ENCODE results near the gene LLPH.

Gene LLPH

GRCh38 chr12:66117242-66117641 lies 13.3 kb downstream of the LLPH start:
- no peak for DNase-seq (ENCODE audit: low read depth, low spot score)
- Histone ChIP-seq H3K9me3 (ENCODE audit: low read depth, low read length) (no peaks in the 10 kb centered on the region), H3K27ac (no peak overlapping the region), H3K9ac (ENCODE audit: insufficient read length) (no peak overlapping the region), H3K36me3 (ENCODE audit: insufficient read depth, low read length) (peaks cover 14% of the 10 kb centered on the region), H3K4me3 (no peak overlapping the region)
- TF ChIP-seq FOXP2 (optimal IDR thresholded peaks at IDR 0.05; ENCODE audit: control extremely low read depth, extremely low read length, insufficient read depth) (no peak), EZH2 (IDR thresholded peaks at IDR 0.05) (no peak), POLR2AphosphoS5 (IDR thresholded peaks at IDR 0.05; ENCODE audit: borderline replicate concordance, low read depth, low read length) (no peak)

DNA sequence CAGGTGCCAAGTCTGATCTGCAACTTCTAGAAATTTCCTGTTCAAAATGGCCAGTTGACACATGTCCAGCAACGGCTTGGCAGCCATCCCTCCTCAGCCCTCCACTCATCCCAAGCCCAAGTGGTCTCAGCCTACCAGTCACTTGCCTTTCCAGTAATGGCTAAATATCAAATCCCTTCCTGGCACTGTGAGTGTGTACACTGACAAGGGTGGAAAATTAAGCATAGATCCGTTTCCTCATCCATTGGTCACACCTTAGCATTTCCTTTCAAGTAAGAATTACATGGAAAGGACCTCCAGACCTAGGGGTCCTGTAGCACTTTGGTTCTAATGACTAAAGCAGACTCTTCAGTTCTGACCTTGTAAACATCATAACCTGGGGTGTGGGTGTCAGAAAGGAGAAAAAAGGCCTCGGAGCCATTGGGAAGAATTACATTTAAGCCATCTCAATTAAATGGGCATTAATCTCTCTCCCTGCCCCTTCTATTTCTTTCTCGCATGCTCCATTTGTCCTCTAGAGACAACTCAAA lies 15.4 kb downstream of the LLPH start:
- TF ChIP-seq FOXP2 (optimal IDR thresholded peaks at IDR 0.05; ENCODE audit: control extremely low read depth, extremely low read length, insufficient read depth) (no peak), EZH2 (IDR thresholded peaks at IDR 0.05) (no peak), POLR2AphosphoS5 (IDR thresholded peaks at IDR 0.05; ENCODE audit: borderline replicate concordance, low read depth, low read length) (no peak; the same call in 1 of the 2 replicates)
- DNase-seq (ENCODE audit: low read depth, low spot score): no peak
- H3K4me3 ChIP-seq: no peak overlapping the region
- 0 out of 2 replicates have a peak, but pooled peaks cover under 1% of the 10 kb centered on the region for H3K36me3 ChIP-seq (ENCODE audit: insufficient read depth, low read length)
- H3K9ac ChIP-seq (ENCODE audit: insufficient read length): no peak overlapping the region
- H3K27ac ChIP-seq: no peak overlapping the region
- H3K9me3 ChIP-seq (ENCODE audit: low read depth, low read length): no peaks in the 10 kb centered on the region

DNA sequence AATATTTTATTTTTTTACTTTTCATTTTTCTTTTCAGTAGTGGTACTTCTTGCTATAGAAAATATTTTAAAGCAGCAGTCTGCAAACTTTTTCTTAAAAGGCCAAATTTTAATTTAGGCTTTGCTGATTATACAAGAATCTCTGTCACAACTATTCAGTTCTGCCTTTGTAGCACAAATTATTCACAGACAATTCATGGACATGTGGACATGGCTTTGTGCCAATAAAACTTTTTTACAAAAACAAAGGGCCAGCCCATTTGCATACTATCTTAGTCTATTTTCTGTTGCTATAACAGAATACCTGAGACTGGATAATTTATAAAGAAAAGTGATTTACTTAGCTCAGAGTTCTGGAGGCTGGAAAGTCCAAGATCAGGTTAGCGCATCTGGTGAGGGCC lies 17.1 kb downstream of the LLPH start:
- H3K4me3 ChIP-seq: no peak overlapping the region
- no peak overlapping the region for H3K27ac ChIP-seq
- H3K36me3 ChIP-seq (ENCODE audit: insufficient read depth, low read length): no peaks in the 10 kb centered on the region
- no peak overlapping the region for H3K9ac ChIP-seq (ENCODE audit: insufficient read length)
- TF ChIP-seq FOXP2 (optimal IDR thresholded peaks at IDR 0.05; ENCODE audit: control extremely low read depth, extremely low read length, insufficient read depth): no peak
- no peak for TF ChIP-seq POLR2AphosphoS5 (IDR thresholded peaks at IDR 0.05; ENCODE audit: borderline replicate concordance, low read depth, low read length)
- no peak for TF ChIP-seq EZH2 (IDR thresholded peaks at IDR 0.05)
- DNase-seq (ENCODE audit: low read depth, low spot score): no peak
- no peaks in the 10 kb centered on the region for H3K9me3 ChIP-seq (ENCODE audit: low read depth, low read length)

DNA sequence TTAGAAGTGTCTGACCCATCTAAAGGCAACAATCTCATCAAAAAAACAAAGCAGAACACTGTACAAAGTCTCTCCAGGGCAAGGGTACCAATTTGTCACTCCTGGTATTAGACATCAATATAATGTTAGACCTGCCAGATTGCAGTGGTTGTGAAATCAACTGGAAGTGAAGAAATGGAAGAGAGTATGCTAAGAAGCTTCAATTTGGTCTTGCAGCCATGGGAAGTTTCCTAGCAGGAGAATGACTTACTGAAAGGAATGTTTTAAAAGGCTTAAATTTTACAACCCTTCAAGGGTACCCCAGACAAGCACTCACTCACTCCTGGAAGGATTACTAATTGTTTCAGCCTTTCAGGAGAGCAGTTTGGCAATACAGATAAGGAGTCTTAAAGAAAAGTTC lies 18.9 kb downstream of the LLPH start:
- DNase-seq (ENCODE audit: low read depth, low spot score): no peak
- Histone ChIP-seq H3K9ac (ENCODE audit: insufficient read length) (no peak overlapping the region), H3K27ac (no peak overlapping the region), H3K4me3 (no peak overlapping the region), H3K36me3 (ENCODE audit: insufficient read depth, low read length) (no peaks in the 10 kb centered on the region), H3K9me3 (ENCODE audit: low read depth, low read length) (no peaks in the 10 kb centered on the region)
- TF ChIP-seq FOXP2 (optimal IDR thresholded peaks at IDR 0.05; ENCODE audit: control extremely low read depth, extremely low read length, insufficient read depth) (no peak), EZH2 (IDR thresholded peaks at IDR 0.05) (no peak), POLR2AphosphoS5 (IDR thresholded peaks at IDR 0.05; ENCODE audit: borderline replicate concordance, low read depth, low read length) (no peak)

DNA sequence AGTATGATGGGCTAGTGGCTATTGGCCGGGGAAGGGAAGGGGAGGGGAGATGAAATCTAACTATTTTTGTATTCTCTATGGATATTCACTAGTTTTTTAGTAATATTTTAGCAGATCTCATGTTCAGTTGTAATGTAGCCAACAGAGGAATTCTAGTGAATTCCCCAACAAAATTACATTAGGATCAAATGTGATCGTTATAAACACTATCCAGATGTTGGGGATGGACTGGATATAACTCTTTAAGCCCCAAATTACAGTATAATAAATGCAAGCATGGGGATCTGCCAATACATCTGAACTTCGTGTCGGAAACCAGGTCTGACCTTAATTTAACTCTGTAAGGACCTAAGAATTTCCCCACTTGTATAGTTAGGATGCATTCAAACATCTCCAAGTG lies 21.5 kb downstream of the LLPH start:
- no peak for DNase-seq (ENCODE audit: low read depth, low spot score)
- H3K9me3 ChIP-seq (ENCODE audit: low read depth, low read length): no peaks in the 10 kb centered on the region
- TF ChIP-seq EZH2 (IDR thresholded peaks at IDR 0.05) (no peak), POLR2AphosphoS5 (IDR thresholded peaks at IDR 0.05; ENCODE audit: borderline replicate concordance, low read depth, low read length) (no peak), FOXP2 (optimal IDR thresholded peaks at IDR 0.05; ENCODE audit: control extremely low read depth, extremely low read length, insufficient read depth) (no peak)

GRCh38 chr12:66108386-66108785 lies 22.2 kb downstream of the LLPH start:
- no peak for DNase-seq (ENCODE audit: low read depth, low spot score)
- no peak overlapping the region for H3K9ac ChIP-seq (ENCODE audit: insufficient read length)
- no peaks in the 10 kb centered on the region for H3K36me3 ChIP-seq (ENCODE audit: insufficient read depth, low read length)
- TF ChIP-seq EZH2 (IDR thresholded peaks at IDR 0.05) (no peak), POLR2AphosphoS5 (IDR thresholded peaks at IDR 0.05; ENCODE audit: borderline replicate concordance, low read depth, low read length) (no peak), FOXP2 (optimal IDR thresholded peaks at IDR 0.05; ENCODE audit: control extremely low read depth, extremely low read length, insufficient read depth) (no peak)
- no peaks in the 10 kb centered on the region for H3K9me3 ChIP-seq (ENCODE audit: low read depth, low read length)
- H3K27ac ChIP-seq: peak overlapping the region; percentile 51
- peak overlapping the region; percentile 41 for H3K4me3 ChIP-seq

More for the DNA sequence above, 21.5 kb downstream of the LLPH start:
- Histone ChIP-seq H3K27ac (0 out of 2 replicates have a peak overlapping the region, but pooled peaks have one; percentile 51), H3K36me3 (ENCODE audit: insufficient read depth, low read length) (no peaks in the 10 kb centered on the region), H3K9ac (ENCODE audit: insufficient read length) (no peak overlapping the region), H3K4me3 (no peak overlapping the region)

- Histone ChIP-seq H3K27ac (peak overlapping the region; percentile 35), H3K4me3 (peak overlapping the region; percentile 58), H3K9me3 (ENCODE audit: low read depth, low read length) (no peaks in the 10 kb centered on the region), H3K36me3 (ENCODE audit: insufficient read depth, low read length) (no peaks in the 10 kb centered on the region), H3K9ac (ENCODE audit: insufficient read length) (peak overlapping the region; percentile 52)
- TF ChIP-seq POLR2AphosphoS5 (IDR thresholded peaks at IDR 0.05; ENCODE audit: borderline replicate concordance, low read depth, low read length) (no peak), EZH2 (IDR thresholded peaks at IDR 0.05) (no peak), FOXP2 (optimal IDR thresholded peaks at IDR 0.05; ENCODE audit: control extremely low read depth, extremely low read length, insufficient read depth) (no peak)
- peak; percentile 92 for DNase-seq (ENCODE audit: low read depth, low spot score)
Measured at GRCh38 chr12:66107451-66107915, 23.1 kb downstream of the LLPH start.

GRCh38 chr12:66103016-66103913 lies 27.3 kb downstream of the LLPH start:
- DNase-seq (ENCODE audit: low read depth, low spot score): no peak
- TF ChIP-seq FOXP2 (optimal IDR thresholded peaks at IDR 0.05; ENCODE audit: control extremely low read depth, extremely low read length, insufficient read depth): no peak
- Histone ChIP-seq H3K27ac (no peak overlapping the region), H3K9ac (ENCODE audit: insufficient read length) (no peak overlapping the region), H3K36me3 (ENCODE audit: insufficient read depth, low read length) (no peaks in the 10 kb centered on the region), H3K9me3 (ENCODE audit: low read depth, low read length) (no peaks in the 10 kb centered on the region), H3K4me3 (no peak overlapping the region)
